PC-9 (cell line): ENCODE data around the gene CHSY1. TPM values are rescaled to one million over a fixed set of nuclear protein-coding genes. Genes with fewer than 3 reads are reported as not detected.

Experiments
- BruUV-seq: library from RNA; stranded (reverse); fragments of 400-500 nt; replicated peaks from 2 replicates; lab custom pipeline; 2021; lab: Mats Ljungman, UMichigan
- CTCF ChIA-PET: fragments of 300-600 bp; sonication (Branson Sonifier 250); formaldehyde crosslinking; loops from one replicate; lab custom pipeline; 2022; ENCODE audit warnings: antibody characterized with exemption; lab: Charles Lee
- POLR2A ChIA-PET: fragments of 300-600 bp; sonication (Branson Sonifier 250); formaldehyde crosslinking; loops from one replicate; lab custom pipeline; 2022; ENCODE audit warnings: antibody characterized with exemption; ENCODE audit not compliant: unreplicated experiment; lab: Charles Lee
- DNase-seq, 2 experiments: peaks; one replicate each; pipeline versions ENCODE4 v3.0.0 to v3.0.0-alpha.2; 2015 to 2022; ENCODE audit warnings: mixed read lengths in 1 of 2
- H2AFZ ChIP-seq: fragments of 200-600 bp; sonication (generic); 2 replicates; pipeline ENCODE4 v1.8.1; 2017; ENCODE audit warnings: antibody characterized with exemption
- H3F3A ChIP-seq: fragments of 200-600 bp; sonication (generic); 2 replicates; pipeline ENCODE4 v1.8.1; 2017; ENCODE audit warnings: antibody characterized with exemption, mild to moderate bottlenecking, low read depth; ENCODE audit not compliant: insufficient read depth
- H3K27ac ChIP-seq: fragments of 200-600 bp; sonication (generic); 2 replicates; pipeline ENCODE4 v1.6.1; 2016; ENCODE audit warnings: mixed run types
- H3K27me3 ChIP-seq: fragments of 200-600 bp; sonication (generic); 2 replicates; pipeline ENCODE4 v1.6.1; 2016; ENCODE audit warnings: low read depth, mixed run types; ENCODE audit not compliant: insufficient read depth
- H3K36me3 ChIP-seq: fragments of 200-600 bp; sonication (generic); 2 replicates; pipeline ENCODE4 v1.6.1; 2016; ENCODE audit warnings: low read depth, mixed run types
- H3K4me1 ChIP-seq: fragments of 200-600 bp; sonication (generic); replicated peaks from 2 replicates; pipeline ENCODE4 v1.6.1; 2016; ENCODE audit warnings: mixed run types; ENCODE audit not compliant: insufficient read depth
- H3K4me2 ChIP-seq: fragments of 200-600 bp; sonication (generic); 2 replicates; pipeline ENCODE4 v1.6.1; 2017; ENCODE audit warnings: mixed run types
- H3K4me3 ChIP-seq: fragments of 200-600 bp; sonication (generic); 2 replicates; pipeline ENCODE4 v1.6.1; 2016; ENCODE audit warnings: mixed run types
- H3K79me2 ChIP-seq: fragments of 200-600 bp; sonication (generic); 2 replicates; pipeline ENCODE4 v1.6.1; 2017; ENCODE audit warnings: low read depth, mixed run types
- H3K9me2 ChIP-seq: fragments of 200-600 bp; sonication (generic); 2 replicates; pipeline ENCODE4 v1.8.1; 2017; ENCODE audit warnings: mild to moderate bottlenecking; ENCODE audit not compliant: insufficient read depth
- H3K9me3 ChIP-seq: fragments of 200-600 bp; sonication (generic); 2 replicates; pipeline ENCODE4 v1.8.1; 2016; ENCODE audit warnings: low read depth; ENCODE audit not compliant: insufficient read depth
- H4K20me1 ChIP-seq: fragments of 200-600 bp; sonication (generic); 2 replicates; pipeline ENCODE4 v1.8.1; 2017; ENCODE audit not compliant: insufficient read depth
- CTCF ChIP-seq: fragments of 200-600 bp; sonication (generic); conservative IDR thresholded peaks from 2 replicates; pipeline ENCODE4 v1.6.1; 2017; ENCODE audit warnings: mixed run types, antibody characterized with exemption, mild to moderate bottlenecking, moderate library complexity
- EZH2 ChIP-seq: fragments of 200-600 bp; sonication (generic); IDR thresholded peaks from 2 replicates; pipeline ENCODE4 v1.8.0; 2017; ENCODE audit warnings: antibody characterized with exemption, low read depth
- intact Hi-C: fragments of 100-400 bp; cut with micrococcal nuclease; formaldehyde crosslinking; loops from one replicate; pipeline ENCODE4 v1.10.0; 2022; ENCODE audit not compliant: unreplicated experiment
- total RNA-seq: library from RNA; stranded (reverse); gene quantifications from 2 replicates; pipeline ENCODE4 v1.2.3, GENCODE V29; 2021

Gene CHSY1
- total RNA-seq, 1 experiment from 2014 or later: 10.7 TPM

DNA sequence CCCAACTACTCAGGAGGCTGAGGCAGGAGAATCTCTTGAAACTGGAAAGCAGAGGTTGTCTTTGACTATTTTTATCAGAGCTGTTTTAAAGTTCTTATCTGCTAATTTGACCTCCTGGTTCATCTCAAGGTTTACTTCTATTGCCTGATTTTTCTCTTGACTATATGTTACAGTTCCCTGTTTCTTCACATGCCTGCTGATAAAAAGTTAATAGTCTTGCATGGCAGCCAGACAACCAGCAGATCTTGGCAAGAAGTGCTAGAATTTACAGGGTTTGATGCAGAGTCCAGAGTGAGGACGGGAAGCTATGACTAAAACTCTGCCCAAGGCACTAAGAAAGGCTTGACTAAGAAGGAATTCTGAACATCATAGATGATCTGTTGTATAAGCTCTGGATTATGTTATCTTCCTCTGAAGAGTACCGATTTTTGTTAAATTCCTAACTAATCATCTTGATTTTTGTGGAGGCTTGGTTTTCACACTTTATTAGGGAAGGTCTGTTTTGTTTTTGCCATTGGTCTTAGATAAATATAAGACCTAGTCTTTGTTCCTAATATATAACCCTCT, 85.9 kb downstream of the CHSY1 start:
- H3K9me3 ChIP-seq: peaks cover 17% of the 10 kb centered on the region; the same call in 1 of the 2 replicates
- peaks cover 11% of the 10 kb centered on the region; the same call in 1 of the 2 replicates for H3K4me1 ChIP-seq
- no peak overlapping the region for H3K4me2 ChIP-seq
- TF ChIP-seq CTCF: no peak
- no peak for TF ChIP-seq EZH2
- no peaks in the 10 kb centered on the region for H3K36me3 ChIP-seq
- no peaks in the 10 kb centered on the region for H4K20me1 ChIP-seq
- ChIA-PET CTCF (no interaction called here), POLR2A (no interaction called here)
- peaks cover 8% of the 10 kb centered on the region; the same call in 1 of the 2 replicates for H3F3A ChIP-seq
- H3K27ac ChIP-seq: no peak overlapping the region
- H3K4me3 ChIP-seq: no peak overlapping the region
- no peak overlapping the region for H2AFZ ChIP-seq
- BruUV-seq: no TSS peak
- H3K79me2 ChIP-seq: no peaks in the 10 kb centered on the region
- no peak for DNase-seq
- no peaks in the 10 kb centered on the region for H3K27me3 ChIP-seq
- H3K9me2 ChIP-seq: no peaks in the 10 kb centered on the region
- intact Hi-C loops: no loop called here

- H3K79me2 ChIP-seq: no peaks in the 10 kb centered on the region
- no TSS peak for BruUV-seq
- no peak for TF ChIP-seq EZH2
- TF ChIP-seq CTCF: no peak
- H3K4me2 ChIP-seq: no peak overlapping the region
- DNase-seq: no peak
- CTCF ChIA-PET: no interaction called here
- no peaks in the 10 kb centered on the region for H3K9me2 ChIP-seq
- H3K36me3 ChIP-seq: no peaks in the 10 kb centered on the region
- H4K20me1 ChIP-seq: no peaks in the 10 kb centered on the region
- H3K9me3 ChIP-seq: peaks cover 17% of the 10 kb centered on the region; the same call in 1 of the 2 replicates
- intact Hi-C loops: no loop called here
- H3K27me3 ChIP-seq: no peaks in the 10 kb centered on the region
- H2AFZ ChIP-seq: no peak overlapping the region
- no peak overlapping the region for H3K4me3 ChIP-seq
- H3F3A ChIP-seq: no peaks in the 10 kb centered on the region
- POLR2A ChIA-PET: no interaction called here
- H3K4me1 ChIP-seq: peaks cover 5% of the 10 kb centered on the region; the same call in 1 of the 2 replicates
- no peak overlapping the region for H3K27ac ChIP-seq
These were observed 89.0 kb downstream of the CHSY1 start for GRCh38 chr15:101162701-101163483.

- no peak overlapping the region for H3K4me2 ChIP-seq
- H3K27me3 ChIP-seq: no peaks in the 10 kb centered on the region
- no peak overlapping the region for H3K4me3 ChIP-seq
- no peak overlapping the region for H3K27ac ChIP-seq
- TF ChIP-seq EZH2: no peak
- no peak for TF ChIP-seq CTCF
- no peaks in the 10 kb centered on the region for H3K9me2 ChIP-seq
- POLR2A ChIA-PET: no interaction called here
- H3F3A ChIP-seq: no peaks in the 10 kb centered on the region
- peaks cover 13% of the 10 kb centered on the region; the same call in 1 of the 2 replicates for H3K9me3 ChIP-seq
- H2AFZ ChIP-seq: no peak overlapping the region
- H3K36me3 ChIP-seq: no peaks in the 10 kb centered on the region
- CTCF ChIA-PET: no interaction called here
- no peaks in the 10 kb centered on the region for H3K79me2 ChIP-seq
- no TSS peak for BruUV-seq
- H3K4me1 ChIP-seq: no peaks in the 10 kb centered on the region
- H4K20me1 ChIP-seq: no peaks in the 10 kb centered on the region
- intact Hi-C loops: no loop called here
- DNase-seq: no peak
These were observed 90.2 kb downstream of the CHSY1 start for GRCh38 chr15:101161656-101162055.
